Measurements from ENCODE around the gene FAM170B. TPM values are rescaled to one million over a fixed set of nuclear protein-coding genes. Genes with fewer than 3 reads are reported as not detected.

Gene FAM170B
- total RNA-seq, 2 donors from 2014 or later: not detected

DNA sequence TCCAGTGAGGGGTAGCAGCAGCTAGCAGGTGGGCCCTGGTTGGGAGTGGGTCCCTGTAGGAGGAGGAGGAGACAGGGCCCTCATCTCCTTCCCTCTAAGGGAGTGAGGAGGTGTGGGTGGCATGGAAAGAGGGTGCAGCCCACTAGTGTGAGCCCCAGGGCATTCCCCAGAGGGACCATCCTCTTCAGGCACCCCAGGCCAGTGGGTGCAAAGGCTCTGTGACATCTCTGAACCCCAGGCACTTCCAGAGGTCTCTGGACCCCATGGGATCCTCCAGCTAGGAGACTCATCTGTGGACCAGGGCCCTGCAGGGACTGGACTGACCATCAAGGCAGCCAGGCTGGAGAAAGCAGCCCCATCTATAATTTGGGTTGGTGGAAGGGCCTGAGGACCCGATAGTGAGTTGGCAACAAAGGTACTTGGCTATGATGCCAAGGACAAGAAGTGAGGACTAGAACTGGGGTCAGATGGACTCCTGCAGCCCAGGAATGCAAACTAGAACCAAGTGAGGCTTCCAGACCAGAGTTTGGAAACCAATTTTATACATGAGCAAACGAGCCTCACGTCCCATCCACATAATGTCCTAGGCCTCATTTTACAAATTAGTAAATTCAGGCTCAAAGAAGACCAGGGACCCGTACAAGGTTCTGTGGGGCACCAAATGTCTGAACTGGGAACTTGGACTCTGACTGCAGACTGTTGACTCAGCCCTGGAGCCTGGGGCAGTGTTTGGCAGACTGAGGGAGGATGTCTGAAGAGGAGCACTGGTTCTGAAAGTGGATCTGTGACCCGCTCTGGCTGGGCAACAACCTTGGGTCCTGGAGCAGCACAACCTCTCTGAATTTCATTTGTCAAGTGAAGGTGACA, 17.1 kb downstream of the FAM170B start:
- Histone ChIP-seq H3K4me1 (no peaks in the 10 kb centered on the region), H3K36me3 (no peaks in the 10 kb centered on the region), H3K4me3 (no peak overlapping the region), H3K27ac (no peak overlapping the region), H3K9me3 (no peaks in the 10 kb centered on the region), H3K27me3 (peaks cover 4% of the 10 kb centered on the region), H3K9ac (ENCODE audit: low read depth in 2 of 2, low read length in 2 of 2) (no peak overlapping the region)
- TF ChIP-seq, protein P1, sequence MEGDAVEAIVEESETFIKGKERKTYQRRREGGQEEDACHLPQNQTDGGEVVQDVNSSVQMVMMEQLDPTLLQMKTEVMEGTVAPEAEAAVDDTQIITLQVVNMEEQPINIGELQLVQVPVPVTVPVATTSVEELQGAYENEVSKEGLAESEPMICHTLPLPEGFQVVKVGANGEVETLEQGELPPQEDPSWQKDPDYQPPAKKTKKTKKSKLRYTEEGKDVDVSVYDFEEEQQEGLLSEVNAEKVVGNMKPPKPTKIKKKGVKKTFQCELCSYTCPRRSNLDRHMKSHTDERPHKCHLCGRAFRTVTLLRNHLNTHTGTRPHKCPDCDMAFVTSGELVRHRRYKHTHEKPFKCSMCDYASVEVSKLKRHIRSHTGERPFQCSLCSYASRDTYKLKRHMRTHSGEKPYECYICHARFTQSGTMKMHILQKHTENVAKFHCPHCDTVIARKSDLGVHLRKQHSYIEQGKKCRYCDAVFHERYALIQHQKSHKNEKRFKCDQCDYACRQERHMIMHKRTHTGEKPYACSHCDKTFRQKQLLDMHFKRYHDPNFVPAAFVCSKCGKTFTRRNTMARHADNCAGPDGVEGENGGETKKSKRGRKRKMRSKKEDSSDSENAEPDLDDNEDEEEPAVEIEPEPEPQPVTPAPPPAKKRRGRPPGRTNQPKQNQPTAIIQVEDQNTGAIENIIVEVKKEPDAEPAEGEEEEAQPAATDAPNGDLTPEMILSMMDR (IDR thresholded peaks at IDR 0.05): no peak
- intact Hi-C loops (cut with DNase I): no loop called here
- no peak for DNase-seq

- Histone ChIP-seq H3K27ac (no peak overlapping the region), H3K9ac (ENCODE audit: low read depth in 2 of 2, low read length in 2 of 2) (no peak overlapping the region), H3K4me3 (no peak overlapping the region), H3K36me3 (no peaks in the 10 kb centered on the region), H3K27me3 (peaks cover 4% of the 10 kb centered on the region), H3K9me3 (no peaks in the 10 kb centered on the region), H3K4me1 (no peaks in the 10 kb centered on the region)
- TF ChIP-seq, protein P1 (IDR thresholded peaks at IDR 0.05): no peak
- intact Hi-C loops (cut with DNase I): no loop called here
- DNase-seq: no peak
Measured at GRCh38 chr10:49115796-49116508, 17.9 kb downstream of the FAM170B start.

GRCh38 chr10:49115015-49115795, 18.6 kb downstream of the FAM170B start, which contains the start of gene VSTM4:
Gene VSTM4, minus strand, starts transcription at chr10:49115522. Its CDS starts 37 bp downstream, at chr10:49115485.
- no peaks in the 10 kb centered on the region for H3K9me3 ChIP-seq
- no peak for DNase-seq
- H3K9ac ChIP-seq (ENCODE audit: low read depth in 2 of 2, low read length in 2 of 2): peak within 1 kb of the TSS in 1 of 2 donors; percentile 68
- peaks cover 4% of the 10 kb centered on the region for H3K27me3 ChIP-seq
- no peaks in the 10 kb centered on the region for H3K4me1 ChIP-seq
- H3K4me3 ChIP-seq: peak within 1 kb of the TSS; percentile 24
- intact Hi-C loops (cut with DNase I): no loop called here
- H3K27ac ChIP-seq: peak within 1 kb of the TSS; percentile 32
- H3K36me3 ChIP-seq: no peaks in the 10 kb centered on the region
- TF ChIP-seq, protein P1 (IDR thresholded peaks at IDR 0.05): no peak

GRCh38 chr10:49114718-49115014, 19.2 kb downstream of the FAM170B start:
- peak overlapping the region; percentile 24 for H3K4me3 ChIP-seq

More at GRCh38 chr10:49114718-49115014, 19.2 kb downstream of the FAM170B start:
- peaks cover 4% of the 10 kb centered on the region for H3K27me3 ChIP-seq
- no peak for DNase-seq
- peak overlapping the region; percentile 32 for H3K27ac ChIP-seq
- intact Hi-C loops (cut with DNase I): no loop called here
- no peaks in the 10 kb centered on the region for H3K9me3 ChIP-seq
- TF ChIP-seq, protein P1 (IDR thresholded peaks at IDR 0.05): no peak
- no peaks in the 10 kb centered on the region for H3K36me3 ChIP-seq
- no peaks in the 10 kb centered on the region for H3K4me1 ChIP-seq
- peak overlapping the region in 1 of 2 donors; percentile 68 for H3K9ac ChIP-seq (ENCODE audit: low read depth in 2 of 2, low read length in 2 of 2)
